HG03342 (cell line): ENCODE data around the gene NPAS3.
"Not testable (repeated sequence)": the region's sequence is repeated elsewhere in the genome, so short reads cannot be mapped to it uniquely, and the experiment has no call there.

Experiments
- ATAC-seq: cut with Tn5 transposase; IDR thresholded peaks from one replicate; pipeline ENCODE4 v1.9.1; 2021; ENCODE audit warnings: mild to moderate bottlenecking, moderate library complexity; ENCODE audit not compliant: unreplicated experiment

Gene NPAS3

DNA sequence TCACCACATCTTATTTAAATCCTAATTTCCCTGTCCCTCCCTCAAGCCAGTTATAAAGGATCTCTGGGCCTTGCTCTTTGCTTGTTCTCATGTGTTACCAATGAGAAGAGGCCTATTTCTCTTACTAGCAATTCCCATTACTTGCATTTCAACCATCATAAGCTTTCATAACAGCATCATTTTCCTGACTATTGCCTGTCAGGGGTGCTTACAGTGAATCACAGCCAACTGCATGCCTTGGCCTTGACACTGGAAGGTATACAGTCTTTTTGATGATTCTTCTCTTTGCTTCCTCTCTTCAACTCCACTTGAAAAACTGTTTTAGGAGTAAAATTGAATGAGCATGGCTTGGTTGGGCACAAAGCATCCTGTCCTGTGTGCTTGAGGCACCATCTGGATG is 127.0 kb downstream of the NPAS3 start:
- ATAC-seq, result no peak

DNA sequence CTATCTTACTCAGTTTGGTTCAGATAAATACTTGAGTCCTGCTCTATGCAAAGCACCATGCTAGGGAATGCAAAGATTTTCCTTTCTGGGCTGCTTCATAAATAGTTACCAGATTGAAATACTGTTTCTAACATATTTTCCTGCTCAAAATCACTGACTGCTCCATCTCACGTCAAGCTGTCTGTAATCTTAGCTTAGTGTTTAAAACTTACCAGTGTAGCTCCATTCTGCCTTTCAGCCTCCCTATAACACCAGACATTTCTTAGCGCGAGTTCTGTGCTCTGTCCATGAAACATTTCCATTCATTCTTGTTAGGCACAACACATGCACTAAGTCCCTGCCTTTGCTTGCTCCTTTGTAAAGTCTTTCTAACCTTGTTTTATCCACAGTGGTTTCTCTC is 129.4 kb downstream of the NPAS3 start:
- no peak for ATAC-seq

DNA sequence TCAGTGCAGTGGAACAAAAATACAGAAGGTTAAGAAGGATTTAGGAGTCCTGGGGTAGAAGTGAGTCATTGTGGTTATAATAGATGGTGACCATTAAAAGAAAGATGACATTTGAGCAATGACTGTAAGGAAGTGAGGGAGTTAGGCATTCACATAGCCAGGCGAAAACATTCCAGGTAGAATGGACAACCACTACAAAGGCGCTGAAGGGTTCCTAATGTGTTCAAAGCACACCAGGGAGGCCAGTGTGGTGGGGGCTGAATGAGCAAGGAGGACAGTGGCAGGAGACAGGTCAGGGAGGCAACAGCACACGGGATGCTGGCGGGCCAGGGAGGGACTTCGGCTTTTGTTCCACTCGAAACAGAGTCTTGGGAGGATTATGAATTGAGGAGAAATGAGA is 129.9 kb downstream of the NPAS3 start:
- ATAC-seq, result no peak

DNA sequence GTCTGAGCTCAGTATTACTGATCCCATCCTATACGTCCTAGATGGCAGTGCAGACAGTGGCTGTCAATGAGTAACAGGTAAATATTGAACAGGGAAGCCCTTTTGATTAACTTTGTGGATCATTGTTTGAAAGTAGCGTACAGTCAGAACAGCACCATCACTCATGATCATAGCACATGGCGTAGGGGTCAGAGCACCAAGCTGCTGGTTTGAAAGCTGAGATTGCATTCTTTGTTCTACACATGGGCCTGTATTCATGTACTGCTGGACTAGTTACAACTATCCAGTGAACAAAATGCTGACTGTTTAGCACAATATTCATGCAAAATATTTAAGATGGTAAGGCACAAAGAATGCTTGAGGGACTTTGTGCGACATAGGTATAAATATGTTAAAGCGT is 131.8 kb downstream of the NPAS3 start:
- ATAC-seq, result no peak

DNA sequence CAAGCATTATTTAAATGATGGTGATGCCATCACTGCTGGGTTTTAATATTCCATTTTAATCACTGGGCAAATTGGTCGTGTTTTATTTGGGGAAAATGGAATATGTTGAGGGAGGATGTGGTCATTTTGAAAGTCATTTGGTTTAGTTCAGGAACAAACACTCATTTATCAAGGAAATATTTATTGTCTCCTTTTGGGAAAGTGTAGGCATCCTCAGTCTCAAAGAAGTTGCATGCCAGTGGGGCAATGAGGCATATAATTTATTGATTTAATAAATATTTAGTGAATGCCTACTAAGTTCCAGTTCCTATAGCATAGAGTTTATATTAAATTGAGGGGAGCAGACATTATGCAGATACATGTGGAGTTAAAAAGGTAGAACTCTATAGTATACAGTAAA is 134.3 kb downstream of the NPAS3 start:
- no peak for ATAC-seq

DNA sequence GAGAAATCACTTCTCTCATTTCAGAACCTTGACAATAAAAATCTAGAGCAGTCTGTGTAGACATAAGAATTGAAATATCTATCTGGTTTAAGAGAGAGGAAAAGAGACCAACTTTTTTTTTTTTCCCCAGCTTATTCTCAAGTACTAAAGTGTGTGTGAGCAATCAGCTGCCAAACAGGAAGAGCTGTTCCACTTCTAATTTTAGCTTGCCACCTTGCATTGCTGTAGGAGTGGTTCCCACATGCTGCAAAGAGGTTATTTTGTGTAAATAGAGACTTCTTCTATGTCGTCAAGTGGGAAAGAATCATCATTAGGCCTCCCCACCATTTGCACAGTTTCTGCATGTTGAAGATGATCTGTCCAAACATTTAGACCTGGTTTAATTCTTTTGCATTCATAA is 142.6 kb downstream of the NPAS3 start:
- no peak for ATAC-seq

DNA sequence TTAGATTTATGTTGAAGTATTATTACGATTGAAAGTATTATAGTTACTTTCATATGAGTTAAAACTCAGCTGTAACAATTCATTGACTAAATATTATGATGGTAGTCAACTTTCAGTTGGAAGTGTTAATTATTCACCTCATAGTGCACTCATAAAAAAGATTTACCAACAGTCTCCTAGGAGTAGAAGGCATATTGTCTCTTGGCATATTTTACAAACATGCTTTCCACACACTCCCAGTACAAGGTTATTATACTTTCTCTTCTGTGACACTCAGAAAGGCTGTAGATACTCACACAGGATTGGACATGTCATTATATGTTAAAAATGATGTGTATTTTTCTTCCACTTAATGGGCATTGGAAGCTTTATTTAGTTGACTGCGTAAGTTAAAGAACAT is 147.1 kb downstream of the NPAS3 start:
- ATAC-seq, result no peak

DNA sequence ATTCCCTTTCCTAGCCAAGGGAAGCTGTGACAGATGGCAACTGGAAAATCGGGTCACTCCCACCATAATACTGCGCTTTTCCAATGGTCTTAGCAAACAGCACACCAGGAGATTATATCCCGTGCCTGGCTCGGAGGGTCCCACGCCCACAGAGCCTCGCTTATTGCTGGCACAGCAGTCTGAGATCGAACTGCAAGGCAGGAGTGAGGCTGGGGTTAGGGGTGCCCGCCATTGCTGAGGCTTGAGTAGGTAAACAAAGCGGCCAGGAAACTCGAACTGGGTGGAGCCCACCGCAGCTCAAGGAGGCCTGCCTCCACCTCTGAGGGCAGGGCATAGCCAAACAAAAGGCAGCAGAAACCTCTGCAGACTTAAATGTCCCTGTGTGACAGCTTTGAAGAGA is 149.6 kb downstream of the NPAS3 start:
- not testable (repeated sequence) for ATAC-seq

DNA sequence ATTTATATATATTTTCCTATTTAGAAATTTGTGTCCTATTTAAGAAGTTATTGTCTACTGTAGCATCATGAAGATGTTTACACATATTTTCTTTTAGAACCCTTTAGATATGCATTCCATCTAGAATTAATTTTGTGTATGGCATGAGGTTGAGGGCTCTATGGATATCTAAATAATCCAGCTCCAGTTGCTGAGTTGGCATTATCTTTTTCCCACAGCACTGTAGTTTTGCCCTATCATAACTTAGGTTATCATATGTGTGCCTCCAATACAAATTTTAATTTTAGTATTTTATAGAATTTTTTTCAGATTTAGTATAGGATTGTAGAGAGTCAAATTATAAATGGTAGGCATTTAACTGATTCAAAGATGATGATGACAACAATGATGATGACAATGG is 159.3 kb downstream of the NPAS3 start:
- ATAC-seq, result no peak

DNA sequence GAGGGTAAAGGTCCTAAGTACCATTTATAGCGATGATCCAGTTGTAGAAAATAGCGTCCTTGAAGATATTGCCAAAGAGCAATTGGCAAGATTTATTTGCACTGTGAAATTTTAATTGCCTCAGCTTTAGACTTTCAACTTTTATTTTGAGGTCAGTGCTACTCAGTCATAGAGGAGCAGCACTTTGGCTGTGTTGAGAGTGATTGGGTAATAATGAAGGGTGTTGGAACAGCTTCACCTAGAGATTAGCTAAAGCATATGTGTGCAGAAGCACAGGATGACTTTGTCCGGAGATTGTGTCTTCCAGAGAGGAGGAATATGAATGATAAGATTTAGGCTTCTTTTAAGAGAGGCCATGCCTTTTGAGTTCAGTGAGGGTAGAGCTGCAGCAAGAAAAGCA is 164.8 kb downstream of the NPAS3 start:
- ATAC-seq, result no peak

DNA sequence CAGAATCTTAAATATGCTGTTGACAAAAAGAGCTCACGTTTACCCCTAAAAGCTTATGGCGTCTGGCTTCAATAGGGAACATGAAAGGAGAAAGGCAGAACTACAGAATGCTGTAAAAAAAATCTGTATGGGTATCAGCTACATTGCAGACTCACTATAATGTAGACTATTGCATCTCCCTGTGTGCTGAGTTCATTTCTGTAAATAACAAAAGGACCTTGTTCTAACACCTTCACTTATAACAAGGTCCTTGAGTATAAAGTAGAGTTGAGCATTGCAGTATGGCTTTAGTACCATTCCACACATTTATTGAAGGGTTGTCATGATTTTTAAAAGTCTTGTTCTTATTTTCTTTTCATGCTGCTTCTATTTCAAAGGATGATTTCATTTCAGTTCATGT is 165.3 kb downstream of the NPAS3 start:
- ATAC-seq, result no peak

DNA sequence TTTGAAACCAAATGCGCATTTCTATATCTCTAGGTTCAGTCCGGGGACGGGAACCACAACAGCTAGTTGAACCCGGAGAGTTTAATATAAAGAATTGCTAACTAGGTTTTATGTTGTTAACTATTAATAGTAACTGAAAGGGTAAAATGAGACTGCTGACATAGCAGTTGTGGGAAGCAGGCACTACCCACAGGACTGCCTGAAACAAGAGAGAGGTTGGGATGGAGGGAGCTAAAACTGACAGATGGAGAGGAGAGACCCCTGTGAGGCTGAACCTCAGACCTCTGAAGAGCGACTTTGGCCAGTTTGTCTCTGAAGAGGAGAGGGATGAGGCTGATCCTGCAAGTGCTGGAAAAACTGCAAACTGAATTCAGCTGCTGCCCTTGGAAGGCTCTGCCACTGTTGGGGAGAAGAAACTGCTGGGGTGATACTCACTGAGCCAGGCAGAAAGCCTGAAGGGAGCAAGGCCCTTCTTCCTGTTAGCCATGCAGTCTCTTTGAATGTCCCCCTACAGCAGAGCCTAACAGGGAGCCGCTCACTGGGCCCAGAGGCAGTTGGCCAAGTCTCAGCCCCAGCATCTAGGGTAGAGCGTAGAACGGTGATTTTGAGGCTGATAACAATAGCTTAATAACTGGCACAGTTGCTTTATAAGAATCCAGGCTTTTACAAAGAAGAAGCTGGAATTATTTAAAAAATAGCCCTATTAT is 172.2 kb downstream of the NPAS3 start:
- ATAC-seq, result no peak

DNA sequence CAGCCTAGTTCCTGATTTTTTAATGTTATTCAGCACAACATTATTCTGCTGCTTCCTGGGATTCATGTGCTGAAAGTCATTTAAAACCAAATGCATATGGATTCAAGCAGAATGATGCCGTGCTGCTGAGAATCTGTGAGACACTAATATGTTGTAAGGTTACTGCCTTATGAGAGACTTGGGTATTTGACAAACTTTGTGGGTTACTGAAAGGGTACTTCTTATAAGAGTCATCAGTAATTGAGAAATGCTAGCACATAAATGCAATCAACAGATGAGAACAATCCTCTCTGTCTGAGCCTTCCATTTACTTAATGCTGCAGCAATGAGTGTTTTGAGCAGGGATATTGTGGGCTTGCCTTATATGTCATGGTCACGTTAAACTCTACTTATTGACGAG is 175.7 kb downstream of the NPAS3 start:
- ATAC-seq, result no peak

DNA sequence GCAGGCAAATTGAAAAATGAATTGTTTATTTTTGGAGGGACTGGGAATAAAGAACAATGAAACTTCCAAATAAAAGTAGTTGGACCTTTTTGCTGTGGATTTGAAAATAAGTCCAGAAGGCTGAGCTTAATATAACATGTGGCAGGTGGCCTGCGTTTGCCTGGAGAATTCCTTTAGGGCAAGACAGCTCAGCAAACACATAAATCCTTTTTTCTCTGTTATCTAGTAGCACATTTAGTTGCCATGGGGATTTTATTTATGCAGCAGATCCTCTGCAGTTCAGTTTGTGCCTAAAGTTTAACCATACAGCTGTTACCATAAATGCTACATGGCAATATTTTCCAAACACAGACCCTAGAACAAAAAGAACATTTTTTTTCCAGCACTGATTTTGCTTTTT is 180.0 kb downstream of the NPAS3 start:
- ATAC-seq, result no peak

DNA sequence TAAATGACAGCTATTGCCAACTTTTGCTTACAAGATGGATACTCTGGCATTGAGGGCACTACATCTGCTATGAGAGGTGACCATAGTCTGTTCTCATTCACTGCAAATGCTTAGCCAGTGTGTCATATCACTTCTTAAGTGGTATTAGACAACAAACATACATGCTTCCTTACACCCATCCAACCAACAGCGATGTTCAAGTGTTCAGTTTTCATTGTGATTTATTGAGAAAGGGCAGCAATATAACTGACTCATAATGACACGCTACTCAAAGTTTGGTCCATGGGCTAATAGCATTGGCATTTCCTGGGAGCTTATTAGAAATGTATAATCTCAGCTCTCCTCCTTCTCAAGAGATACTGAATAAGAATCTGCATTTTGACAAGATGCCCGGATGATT is 181.7 kb downstream of the NPAS3 start:
- ATAC-seq, result no peak

DNA sequence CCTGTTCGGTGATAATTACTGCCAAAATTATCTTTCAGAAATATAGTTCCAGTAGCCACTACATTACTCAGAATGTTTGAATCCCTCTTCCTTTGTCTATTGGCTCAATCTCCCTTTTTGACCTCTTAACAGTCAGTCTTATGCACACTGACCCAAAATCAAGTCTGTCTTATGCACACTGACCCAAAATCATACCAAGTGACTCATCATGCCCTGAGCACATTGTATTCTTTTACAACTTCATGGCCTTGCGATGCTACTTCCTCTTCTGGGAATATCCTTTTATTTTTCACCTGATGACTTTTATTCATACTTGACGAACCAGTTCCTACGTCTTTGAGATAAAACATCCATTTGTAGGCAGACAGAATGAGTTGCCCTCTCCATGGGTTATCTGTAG is 182.3 kb downstream of the NPAS3 start:
- ATAC-seq, result no peak

DNA sequence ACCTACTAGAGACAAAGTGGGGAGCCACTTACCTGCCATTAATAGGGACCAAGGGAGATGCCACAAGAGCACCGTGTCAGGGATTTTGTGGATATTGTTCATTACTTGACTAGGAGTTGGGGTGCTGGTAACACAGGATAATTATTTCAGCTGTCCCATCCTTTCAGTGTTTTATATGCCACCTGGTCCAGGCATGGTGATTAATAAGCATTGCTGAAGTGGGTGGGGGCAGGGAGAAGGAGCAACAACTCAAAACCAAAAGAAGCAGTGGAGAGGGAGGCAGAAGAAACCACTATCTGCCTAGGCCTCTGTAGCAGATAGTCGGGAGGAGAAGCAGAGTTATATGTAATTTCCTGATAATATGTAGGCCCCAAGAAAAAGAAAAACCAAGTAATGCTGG is 184.6 kb downstream of the NPAS3 start:
- no peak for ATAC-seq

DNA sequence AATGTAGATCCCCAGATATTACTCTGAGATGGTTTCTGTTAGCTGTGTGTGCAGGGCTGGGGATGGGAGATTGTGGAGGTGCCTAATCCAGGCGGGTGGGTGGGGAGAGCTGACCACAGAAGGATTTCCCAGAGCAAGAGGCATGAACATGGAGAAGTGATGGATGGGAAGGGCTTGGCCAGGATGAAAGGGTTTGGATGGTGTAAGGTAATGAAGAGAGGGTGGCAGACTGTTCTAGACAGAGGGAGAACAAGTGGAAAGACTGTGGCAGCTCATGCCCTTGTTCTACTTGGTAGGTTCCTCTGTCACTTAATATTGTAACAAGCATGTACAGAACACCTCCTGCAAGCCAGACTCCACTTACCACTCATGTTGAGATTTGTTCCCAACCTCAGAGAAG is 187.8 kb downstream of the NPAS3 start:
- ATAC-seq, result no peak

DNA sequence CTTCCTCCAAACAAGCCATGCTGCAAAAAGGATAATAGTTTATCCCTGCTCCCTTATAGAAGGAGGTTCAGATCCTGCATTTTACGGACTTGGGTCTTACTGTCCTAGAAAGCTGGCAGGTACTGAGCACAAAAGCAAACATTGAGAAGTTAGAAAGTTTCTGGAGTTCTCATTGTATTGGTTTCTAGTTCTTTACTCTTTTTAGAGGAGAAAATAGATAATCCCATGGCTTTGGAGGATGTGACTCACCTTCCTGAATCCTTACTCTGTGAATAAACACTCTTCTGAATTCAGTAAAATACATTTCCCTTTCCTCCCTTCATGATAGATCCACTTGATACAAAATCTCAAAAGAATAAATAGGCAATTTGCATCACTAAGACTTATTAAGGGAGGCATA is 188.9 kb downstream of the NPAS3 start:
- ATAC-seq, result no peak

DNA sequence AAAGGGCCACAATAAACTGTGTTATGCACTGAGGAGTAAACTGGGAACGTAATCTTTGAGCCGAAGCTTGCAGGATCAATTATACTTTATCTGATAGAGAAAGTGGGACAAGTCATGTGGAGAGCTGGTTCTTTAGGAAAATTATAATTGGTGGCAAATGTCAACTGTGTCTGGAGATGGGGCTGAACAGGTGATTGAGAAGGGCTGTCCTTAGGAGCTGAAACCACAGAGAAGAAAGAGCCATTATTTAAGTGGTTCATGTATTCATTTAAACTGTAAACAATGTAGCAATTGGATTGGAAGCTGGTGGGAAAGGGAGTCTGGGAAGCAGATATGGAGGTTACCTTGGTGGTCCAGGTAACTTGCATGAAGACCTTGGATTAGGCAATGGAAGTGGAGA is 193.1 kb downstream of the NPAS3 start:
- no peak for ATAC-seq

DNA sequence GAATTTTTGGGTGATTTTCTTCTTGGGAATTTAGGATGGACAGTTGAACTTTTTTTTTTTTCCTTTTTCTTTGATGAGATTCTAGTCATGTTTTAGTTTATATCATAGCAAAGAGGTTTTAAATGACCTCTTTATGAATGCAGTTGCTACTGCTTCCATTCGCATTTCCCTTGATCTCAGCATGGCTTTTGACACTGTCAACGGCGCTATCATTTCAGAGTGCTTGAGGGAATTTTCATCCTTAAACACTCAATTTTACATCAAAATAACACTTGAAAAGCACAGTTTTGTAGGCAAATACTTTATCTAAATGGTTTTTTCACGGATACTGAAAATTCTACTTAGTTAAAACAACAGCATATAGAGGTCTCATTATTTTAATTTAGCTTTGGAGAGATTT is 195.5 kb downstream of the NPAS3 start:
- no peak for ATAC-seq

DNA sequence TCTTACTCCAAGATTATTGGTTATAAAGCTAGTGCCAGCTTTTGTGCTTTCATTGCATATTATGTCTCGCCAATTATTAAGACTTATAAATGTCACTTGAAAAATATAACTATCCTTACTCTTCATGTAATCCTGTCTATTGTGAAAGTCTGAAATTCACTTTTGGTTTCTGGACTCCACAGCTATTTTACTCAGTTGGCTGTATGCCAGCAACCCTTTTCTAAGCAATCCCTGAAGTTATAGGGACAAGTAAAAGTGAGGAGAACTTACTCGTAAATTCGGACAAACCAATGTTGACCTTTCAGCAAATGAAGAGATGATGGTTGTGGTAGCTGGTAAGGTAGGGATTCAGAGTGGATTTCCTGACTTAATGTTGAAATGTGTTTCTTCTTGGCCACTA is 196.3 kb downstream of the NPAS3 start:
- ATAC-seq, result no peak

DNA sequence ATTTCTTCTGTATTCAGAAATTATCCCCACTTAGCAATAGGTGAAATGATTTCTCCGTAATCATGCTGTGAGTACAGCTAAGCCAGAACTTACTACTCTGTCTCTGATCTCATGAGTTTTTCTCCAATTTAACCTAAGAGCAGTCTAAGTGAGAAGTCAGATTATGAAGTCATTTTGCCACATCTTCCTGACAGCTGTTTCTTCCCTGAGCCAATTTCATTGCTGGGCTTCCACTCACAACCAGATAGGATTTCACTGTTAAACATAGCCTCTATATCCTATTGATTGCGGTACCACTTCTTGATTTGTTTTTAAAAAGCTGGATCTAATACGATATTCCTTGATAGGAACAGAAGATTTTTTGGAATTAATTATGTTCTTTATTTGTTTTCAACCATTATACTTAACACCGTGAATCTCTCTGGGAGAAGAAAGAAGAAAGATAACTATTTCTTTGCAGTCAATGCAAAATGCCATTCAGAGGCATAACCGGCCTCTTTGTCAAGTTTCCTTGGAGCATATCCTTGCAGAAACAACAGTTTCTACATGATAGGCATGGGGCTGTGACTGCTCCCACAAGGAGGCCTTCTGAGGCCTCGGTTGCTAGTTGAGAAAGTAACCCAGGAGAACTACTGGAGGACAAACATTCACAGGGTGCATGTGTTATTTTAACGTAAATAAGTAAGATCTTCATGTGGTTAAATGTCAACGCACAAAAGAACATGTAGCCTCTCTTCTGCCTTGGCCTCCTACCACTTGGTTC is 212.2 kb downstream of the NPAS3 start:
- ATAC-seq, result no peak
